RKO (cell line): Measurements from ENCODE around the gene C1orf116.
A peak's percentile ranks its signal among the peaks of the same experiment; 100 is the strongest.
"Not testable (repeated sequence)": the region's sequence is repeated elsewhere in the genome, so short reads cannot be mapped to it uniquely, and the experiment has no call there.

Experiments used
- DNase-seq: peaks from one replicate; pipeline ENCODE4 v3.0.0-alpha.2; 2016; ENCODE audit warnings: low spot score

Gene C1orf116

GRCh38 chr1:207058878-207059867, 26.6 kb upstream of the C1orf116 start:
- no peak for DNase-seq

- DNase-seq = no peak
Measured at GRCh38 chr1:207058252-207058651, 25.7 kb upstream of the C1orf116 start.

- no peak for DNase-seq
Measured at GRCh38 chr1:207056673-207057072, 24.1 kb upstream of the C1orf116 start.

GRCh38 chr1:207055386-207056001, 22.9 kb upstream of the C1orf116 start:
- no peak for DNase-seq

- DNase-seq = no peak
Measured at GRCh38 chr1:207054491-207054890, 21.9 kb upstream of the C1orf116 start.

GRCh38 chr1:207052911-207053769, 20.6 kb upstream of the C1orf116 start, which contains the start of gene PFKFB2:
TSS of gene PFKFB2 (plus strand) at chr1:207053275. CDS start at chr1:207054718, 1,443 bp downstream.
- DNase-seq = peak; percentile 94

- peak; percentile 95 for DNase-seq
Measured at GRCh38 chr1:207051191-207051943, 18.8 kb upstream of the C1orf116 start, which contains the start of gene YOD1. TSS of gene YOD1 (minus strand) at chr1:207051208. CDS start at chr1:207051030, 178 bp downstream.

- DNase-seq = peak; percentile 91
Measured at GRCh38 chr1:207050480-207051190, 18.1 kb upstream of the C1orf116 start.

- DNase-seq = peak; percentile 76
Measured at GRCh38 chr1:207049974-207050391, 17.4 kb upstream of the C1orf116 start.

GRCh38 chr1:207049514-207049913, 17.0 kb upstream of the C1orf116 start:
- DNase-seq = no peak

- no peak for DNase-seq
Measured at GRCh38 chr1:207049054-207049453, 16.5 kb upstream of the C1orf116 start.

GRCh38 chr1:207048041-207048440, 15.5 kb upstream of the C1orf116 start:
- no peak for DNase-seq

GRCh38 chr1:207047505-207047904, 14.9 kb upstream of the C1orf116 start:
- DNase-seq = peak; percentile 15

- no peak for DNase-seq
Measured at GRCh38 chr1:207045453-207045852, 12.9 kb upstream of the C1orf116 start.

- DNase-seq = not testable (repeated sequence)
Measured at GRCh38 chr1:207041397-207041796, 8.8 kb upstream of the C1orf116 start.

GRCh38 chr1:207040181-207040533, 7.6 kb upstream of the C1orf116 start:
- DNase-seq = no peak

GRCh38 chr1:207039380-207040180, 7.0 kb upstream of the C1orf116 start:
- no peak for DNase-seq

- DNase-seq = no peak
Measured at GRCh38 chr1:207036865-207037264, 4.3 kb upstream of the C1orf116 start.

GRCh38 chr1:207035877-207036551, 3.5 kb upstream of the C1orf116 start:
- DNase-seq = peak; percentile 14
